ENCODE results near the gene ECHDC3.

ECHDC3 gene

DNA sequence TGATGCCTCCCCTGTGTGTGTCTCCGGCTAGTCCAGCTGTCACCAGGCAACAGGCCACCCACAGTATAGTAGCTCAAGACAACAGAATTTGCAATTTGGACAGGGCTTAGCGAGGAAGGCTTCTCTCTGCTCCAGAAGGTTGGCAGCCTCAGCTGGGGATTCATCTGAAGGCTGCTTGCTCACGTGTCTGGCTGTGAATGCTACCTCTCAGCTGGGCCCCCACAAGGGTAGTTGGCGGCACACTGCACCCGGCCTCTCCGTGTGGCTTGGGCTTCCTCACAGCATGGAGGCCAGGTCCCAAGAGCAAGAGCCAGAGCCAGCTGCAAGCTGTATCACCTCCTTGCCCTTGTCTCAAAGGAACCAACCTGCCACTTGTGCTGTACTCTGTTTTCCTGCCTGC is 19.2 kb downstream of the ECHDC3 start:
- Histone ChIP-seq H4K20me1 (ENCODE audit: insufficient read depth) (no peaks in the 10 kb centered on the region), H3K4me1 (ENCODE audit: low read depth, poor library complexity, severe bottlenecking) (no peaks in the 10 kb centered on the region)
- TF ChIP-seq, protein P1, sequence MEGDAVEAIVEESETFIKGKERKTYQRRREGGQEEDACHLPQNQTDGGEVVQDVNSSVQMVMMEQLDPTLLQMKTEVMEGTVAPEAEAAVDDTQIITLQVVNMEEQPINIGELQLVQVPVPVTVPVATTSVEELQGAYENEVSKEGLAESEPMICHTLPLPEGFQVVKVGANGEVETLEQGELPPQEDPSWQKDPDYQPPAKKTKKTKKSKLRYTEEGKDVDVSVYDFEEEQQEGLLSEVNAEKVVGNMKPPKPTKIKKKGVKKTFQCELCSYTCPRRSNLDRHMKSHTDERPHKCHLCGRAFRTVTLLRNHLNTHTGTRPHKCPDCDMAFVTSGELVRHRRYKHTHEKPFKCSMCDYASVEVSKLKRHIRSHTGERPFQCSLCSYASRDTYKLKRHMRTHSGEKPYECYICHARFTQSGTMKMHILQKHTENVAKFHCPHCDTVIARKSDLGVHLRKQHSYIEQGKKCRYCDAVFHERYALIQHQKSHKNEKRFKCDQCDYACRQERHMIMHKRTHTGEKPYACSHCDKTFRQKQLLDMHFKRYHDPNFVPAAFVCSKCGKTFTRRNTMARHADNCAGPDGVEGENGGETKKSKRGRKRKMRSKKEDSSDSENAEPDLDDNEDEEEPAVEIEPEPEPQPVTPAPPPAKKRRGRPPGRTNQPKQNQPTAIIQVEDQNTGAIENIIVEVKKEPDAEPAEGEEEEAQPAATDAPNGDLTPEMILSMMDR (conservative IDR thresholded peaks at IDR 0.05; ENCODE audit: low read depth, low read length), result no peak

DNA sequence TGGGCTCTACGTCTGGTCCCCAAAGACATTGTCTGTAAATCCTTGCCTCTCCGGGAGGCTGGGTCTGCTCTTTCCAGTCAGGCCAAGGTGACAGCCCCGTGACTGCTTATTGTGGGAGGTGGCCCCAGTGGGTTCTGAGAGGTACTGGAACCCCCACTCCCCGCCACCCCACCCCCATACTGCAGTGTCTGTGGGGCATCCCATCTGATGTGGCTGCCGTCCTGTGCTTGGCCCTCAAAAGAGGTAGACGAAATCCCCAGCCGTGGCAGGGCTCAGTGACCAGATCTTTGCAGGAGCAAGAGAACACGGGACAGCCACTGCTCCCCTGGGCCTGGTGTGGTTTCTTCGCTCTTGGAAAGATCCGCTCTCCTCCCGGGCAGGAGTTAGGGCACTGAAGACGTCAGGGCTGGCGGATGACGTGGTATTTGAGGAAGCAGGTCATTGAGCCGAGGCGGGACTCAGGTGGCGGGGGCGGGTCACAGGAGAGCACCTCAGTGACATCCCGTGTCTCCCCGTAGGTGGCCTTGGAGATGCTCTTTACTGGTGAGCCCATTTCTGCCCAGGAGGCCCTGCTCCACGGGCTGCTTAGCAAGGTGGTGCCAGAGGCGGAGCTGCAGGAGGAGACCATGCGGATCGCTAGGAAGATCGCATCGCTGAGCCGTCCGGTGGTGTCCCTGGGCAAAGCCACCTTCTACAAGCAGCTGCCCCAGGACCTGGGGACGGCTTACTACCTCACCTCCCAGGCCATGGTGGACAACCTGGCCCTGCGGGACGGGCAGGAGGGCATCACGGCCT is 20.7 kb downstream of the ECHDC3 start:
- Histone ChIP-seq H2AFZ (ENCODE audit: low read depth) (no peak overlapping the region), H3K27me3 (ENCODE audit: insufficient read depth, low read depth) (no peaks in the 10 kb centered on the region), H3K36me3 (ENCODE audit: insufficient read depth) (no peaks in the 10 kb centered on the region), H3K9ac (no peak overlapping the region), H4K20me1 (ENCODE audit: insufficient read depth) (no peaks in the 10 kb centered on the region), H3K79me2 (ENCODE audit: insufficient read depth, low read depth) (no peaks in the 10 kb centered on the region), H3K27ac (no peak overlapping the region), H3K4me1 (ENCODE audit: low read depth, poor library complexity, severe bottlenecking) (no peaks in the 10 kb centered on the region), H3K4me2 (no peak overlapping the region), H3K4me3 (IDR thresholded peaks at IDR 0.05; ENCODE audit: insufficient read depth, low read depth, low read length) (no peak overlapping the region)
- TF ChIP-seq, protein P1 (conservative IDR thresholded peaks at IDR 0.05; ENCODE audit: low read depth, low read length), result no peak

More for the DNA sequence above, 19.2 kb downstream of the ECHDC3 start:
- no peak overlapping the region for H3K4me2 ChIP-seq
- no peak overlapping the region for H2AFZ ChIP-seq (ENCODE audit: low read depth)
- no peaks in the 10 kb centered on the region for H3K27me3 ChIP-seq (ENCODE audit: insufficient read depth, low read depth)
- H3K27ac ChIP-seq, result no peak overlapping the region
- H3K4me3 ChIP-seq (IDR thresholded peaks at IDR 0.05; ENCODE audit: insufficient read depth, low read depth, low read length), result no peak overlapping the region
- H3K36me3 ChIP-seq (ENCODE audit: insufficient read depth), result no peaks in the 10 kb centered on the region
- no peak overlapping the region for H3K9ac ChIP-seq
- no peaks in the 10 kb centered on the region for H3K79me2 ChIP-seq (ENCODE audit: insufficient read depth, low read depth)

DNA sequence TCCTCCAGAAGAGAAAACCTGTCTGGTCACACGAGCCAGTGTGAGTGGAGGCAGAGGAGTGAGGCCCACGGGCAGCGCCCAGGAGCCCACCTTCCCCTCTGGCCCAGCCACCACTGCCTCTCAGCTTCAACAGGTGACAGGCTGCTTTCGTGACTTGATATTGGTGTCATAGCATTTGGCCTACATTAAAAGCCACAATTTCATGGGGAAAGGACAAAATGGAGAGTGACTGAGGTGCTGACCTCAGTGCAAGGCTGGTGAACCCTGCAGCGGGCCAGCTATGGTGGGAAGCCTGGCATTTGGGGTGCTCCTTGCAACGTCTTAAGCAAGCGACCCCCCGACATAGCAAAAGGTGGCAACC is 21.3 kb downstream of the ECHDC3 start:
- H3K36me3 ChIP-seq (ENCODE audit: insufficient read depth), result no peaks in the 10 kb centered on the region
- H4K20me1 ChIP-seq (ENCODE audit: insufficient read depth), result no peaks in the 10 kb centered on the region
- no peak overlapping the region for H2AFZ ChIP-seq (ENCODE audit: low read depth)
- no peak overlapping the region for H3K4me2 ChIP-seq
- H3K4me1 ChIP-seq (ENCODE audit: low read depth, poor library complexity, severe bottlenecking), result no peaks in the 10 kb centered on the region
- no peaks in the 10 kb centered on the region for H3K79me2 ChIP-seq (ENCODE audit: insufficient read depth, low read depth)
- TF ChIP-seq, protein P1 (conservative IDR thresholded peaks at IDR 0.05; ENCODE audit: low read depth, low read length), result no peak
- no peaks in the 10 kb centered on the region for H3K27me3 ChIP-seq (ENCODE audit: insufficient read depth, low read depth)
- H3K4me3 ChIP-seq (IDR thresholded peaks at IDR 0.05; ENCODE audit: insufficient read depth, low read depth, low read length), result no peak overlapping the region
- no peak overlapping the region for H3K9ac ChIP-seq
- no peak overlapping the region for H3K27ac ChIP-seq

DNA sequence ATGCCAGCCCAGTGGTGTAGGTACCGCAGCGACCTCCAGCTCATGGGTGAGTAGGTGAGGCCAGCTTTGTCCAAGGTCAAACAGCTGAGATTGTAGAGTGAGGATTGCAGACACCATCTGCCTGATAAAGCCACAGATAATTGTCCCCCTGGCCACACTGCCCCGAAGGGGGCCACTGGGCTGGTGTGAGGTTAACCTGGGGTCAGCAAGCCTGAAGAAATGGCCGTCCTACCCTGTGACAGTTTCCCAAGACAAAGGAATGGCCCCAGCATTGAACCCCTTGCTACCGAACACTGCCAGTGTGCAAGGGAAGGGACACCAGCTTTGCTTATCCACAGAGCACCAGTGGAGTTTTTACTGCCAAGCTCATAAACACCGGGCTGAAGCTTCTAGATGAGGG is 23.0 kb downstream of the ECHDC3 start:
- H3K4me3 ChIP-seq (IDR thresholded peaks at IDR 0.05; ENCODE audit: insufficient read depth, low read depth, low read length), result no peak overlapping the region
- no peaks in the 10 kb centered on the region for H3K36me3 ChIP-seq (ENCODE audit: insufficient read depth)
- no peak overlapping the region for H3K4me2 ChIP-seq
- no peaks in the 10 kb centered on the region for H3K4me1 ChIP-seq (ENCODE audit: low read depth, poor library complexity, severe bottlenecking)
- TF ChIP-seq, protein P1 (conservative IDR thresholded peaks at IDR 0.05; ENCODE audit: low read depth, low read length), result no peak
- H3K79me2 ChIP-seq (ENCODE audit: insufficient read depth, low read depth), result no peaks in the 10 kb centered on the region
- no peaks in the 10 kb centered on the region for H3K27me3 ChIP-seq (ENCODE audit: insufficient read depth, low read depth)
- no peak overlapping the region for H3K27ac ChIP-seq
- H4K20me1 ChIP-seq (ENCODE audit: insufficient read depth), result no peaks in the 10 kb centered on the region
- H2AFZ ChIP-seq (ENCODE audit: low read depth), result no peak overlapping the region
- no peak overlapping the region for H3K9ac ChIP-seq
